Measurements from ENCODE around the gene KIF1A.

KIF1A gene

DNA sequence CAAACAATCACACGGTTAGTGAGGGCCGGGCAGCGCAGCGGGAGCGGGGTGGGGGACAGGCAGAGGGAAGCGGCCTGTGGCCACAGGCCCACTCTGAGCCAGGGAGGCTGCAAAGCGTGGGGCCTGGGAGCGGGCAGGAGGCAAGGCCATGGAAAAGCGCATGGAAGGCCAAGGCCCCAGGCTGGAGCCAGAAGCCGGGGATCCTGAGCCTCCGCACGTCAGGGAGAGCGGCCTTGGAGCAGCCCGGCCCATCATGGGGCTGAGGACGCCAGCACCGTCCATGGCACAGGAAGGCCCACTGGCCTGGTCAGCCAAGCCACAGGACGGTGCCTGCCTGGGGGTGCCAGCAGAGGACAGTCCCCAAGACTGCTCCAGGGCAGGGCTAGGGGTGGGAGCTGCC is 85.3 kb downstream of the KIF1A start:
- H3K4me3 ChIP-seq (ENCODE audit: low read length), result no peak overlapping the region
- H3K9ac ChIP-seq (ENCODE audit: low read length), result no peak overlapping the region
- no peaks in the 10 kb centered on the region for H3K36me3 ChIP-seq (replicated peaks; ENCODE audit: insufficient read depth, low read length)
- no peak overlapping the region for H2AFZ ChIP-seq (ENCODE audit: low read length)
- H3K4me1 ChIP-seq (ENCODE audit: low read length), result no peaks in the 10 kb centered on the region
- no peaks in the 10 kb centered on the region for H4K20me1 ChIP-seq (ENCODE audit: insufficient read depth, low read length)
- no peaks in the 10 kb centered on the region for H3K9me3 ChIP-seq (replicated peaks; ENCODE audit: insufficient read depth, low read length)
- H3K27ac ChIP-seq (ENCODE audit: low read length), result no peak overlapping the region
- H3K79me2 ChIP-seq (ENCODE audit: low read length), result no peaks in the 10 kb centered on the region
- no peak for TF ChIP-seq EZH2 (optimal IDR thresholded peaks at IDR 0.05; ENCODE audit: low read depth, low read length)
- TF ChIP-seq, protein P1, sequence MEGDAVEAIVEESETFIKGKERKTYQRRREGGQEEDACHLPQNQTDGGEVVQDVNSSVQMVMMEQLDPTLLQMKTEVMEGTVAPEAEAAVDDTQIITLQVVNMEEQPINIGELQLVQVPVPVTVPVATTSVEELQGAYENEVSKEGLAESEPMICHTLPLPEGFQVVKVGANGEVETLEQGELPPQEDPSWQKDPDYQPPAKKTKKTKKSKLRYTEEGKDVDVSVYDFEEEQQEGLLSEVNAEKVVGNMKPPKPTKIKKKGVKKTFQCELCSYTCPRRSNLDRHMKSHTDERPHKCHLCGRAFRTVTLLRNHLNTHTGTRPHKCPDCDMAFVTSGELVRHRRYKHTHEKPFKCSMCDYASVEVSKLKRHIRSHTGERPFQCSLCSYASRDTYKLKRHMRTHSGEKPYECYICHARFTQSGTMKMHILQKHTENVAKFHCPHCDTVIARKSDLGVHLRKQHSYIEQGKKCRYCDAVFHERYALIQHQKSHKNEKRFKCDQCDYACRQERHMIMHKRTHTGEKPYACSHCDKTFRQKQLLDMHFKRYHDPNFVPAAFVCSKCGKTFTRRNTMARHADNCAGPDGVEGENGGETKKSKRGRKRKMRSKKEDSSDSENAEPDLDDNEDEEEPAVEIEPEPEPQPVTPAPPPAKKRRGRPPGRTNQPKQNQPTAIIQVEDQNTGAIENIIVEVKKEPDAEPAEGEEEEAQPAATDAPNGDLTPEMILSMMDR (IDR thresholded peaks at IDR 0.05; ENCODE audit: low read length), result no peak
- no peak for TF ChIP-seq EZH2phosphoT487 (IDR thresholded peaks at IDR 0.05; ENCODE audit: low read length)
- H3K9me2 ChIP-seq (replicated peaks; ENCODE audit: insufficient read depth, low read length), result no peaks in the 10 kb centered on the region
- no peaks in the 10 kb centered on the region for H3F3A ChIP-seq (ENCODE audit: insufficient read depth, low read length)
- no peak for DNase-seq
- H3K27me3 ChIP-seq (replicated peaks; ENCODE audit: insufficient read depth, low read length), result peaks cover 83% of the 10 kb centered on the region
- no peak overlapping the region for H3K4me2 ChIP-seq (ENCODE audit: low read depth, low read length)

- no peaks in the 10 kb centered on the region for H3K9me2 ChIP-seq (replicated peaks; ENCODE audit: insufficient read depth, low read length)
- no peak overlapping the region for H3K27ac ChIP-seq (ENCODE audit: low read length)
- no peaks in the 10 kb centered on the region for H3K36me3 ChIP-seq (replicated peaks; ENCODE audit: insufficient read depth, low read length)
- H3K4me3 ChIP-seq (ENCODE audit: low read length), result no peak overlapping the region
- no peaks in the 10 kb centered on the region for H3K9me3 ChIP-seq (replicated peaks; ENCODE audit: insufficient read depth, low read length)
- TF ChIP-seq, protein P1 (IDR thresholded peaks at IDR 0.05; ENCODE audit: low read length), result 0 out of 2 replicates have a peak, but pooled peaks have one; percentile 14
- TF ChIP-seq EZH2phosphoT487 (IDR thresholded peaks at IDR 0.05; ENCODE audit: low read length), result no peak
- no peak overlapping the region for H3K9ac ChIP-seq (ENCODE audit: low read length)
- no peak overlapping the region for H2AFZ ChIP-seq (ENCODE audit: low read length)
- DNase-seq, result no peak
- H3F3A ChIP-seq (ENCODE audit: insufficient read depth, low read length), result no peaks in the 10 kb centered on the region
- no peaks in the 10 kb centered on the region for H4K20me1 ChIP-seq (ENCODE audit: insufficient read depth, low read length)
- no peaks in the 10 kb centered on the region for H3K79me2 ChIP-seq (ENCODE audit: low read length)
- no peak overlapping the region for H3K4me2 ChIP-seq (ENCODE audit: low read depth, low read length)
- H3K27me3 ChIP-seq (replicated peaks; ENCODE audit: insufficient read depth, low read length), result peaks cover 76% of the 10 kb centered on the region
- no peaks in the 10 kb centered on the region for H3K4me1 ChIP-seq (ENCODE audit: low read length)
Observed at GRCh38 chr2:240733803-240734495, 86.1 kb downstream of the KIF1A start.

DNA sequence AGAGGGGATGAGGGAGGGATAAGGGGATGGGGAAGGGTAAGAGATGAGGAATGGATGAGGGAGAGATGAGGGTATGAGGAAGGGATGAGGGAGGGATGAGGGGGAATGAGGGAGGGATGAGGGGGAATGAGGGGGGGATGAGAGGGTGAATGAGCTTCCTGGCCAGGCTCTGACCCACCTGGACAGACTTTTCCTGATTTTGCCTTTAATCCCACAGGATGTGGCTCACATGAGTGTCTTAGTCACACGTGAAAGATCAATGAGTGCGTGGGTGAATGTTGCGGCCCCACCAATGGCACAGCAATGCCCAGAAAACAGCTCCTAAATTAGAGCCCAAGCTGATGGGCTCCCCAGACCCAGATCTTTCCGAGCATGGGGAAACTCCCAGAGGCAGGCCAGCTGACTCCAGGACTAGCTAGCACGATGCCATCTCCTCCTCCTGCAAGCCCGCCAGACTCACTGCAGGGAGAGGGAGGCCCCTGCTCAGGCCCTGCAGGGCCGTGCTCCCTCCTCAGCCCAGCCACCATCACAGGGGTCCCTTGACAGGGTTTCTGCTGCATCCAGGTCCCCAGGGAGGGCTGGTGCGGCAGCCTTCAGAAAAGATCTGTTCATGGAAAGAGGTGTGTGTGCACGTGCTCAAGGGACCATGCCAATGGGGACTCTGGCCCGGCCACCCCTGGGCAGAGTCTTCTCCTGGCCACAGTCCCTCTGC is 87.0 kb downstream of the KIF1A start:
- Histone ChIP-seq H3K27ac (ENCODE audit: low read length) (no peak overlapping the region), H3K4me3 (ENCODE audit: low read length) (no peak overlapping the region), H3K27me3 (replicated peaks; ENCODE audit: insufficient read depth, low read length) (peaks cover 68% of the 10 kb centered on the region), H3K9ac (ENCODE audit: low read length) (no peak overlapping the region), H2AFZ (ENCODE audit: low read length) (no peak overlapping the region), H3K4me2 (ENCODE audit: low read depth, low read length) (no peak overlapping the region), H3K9me2 (replicated peaks; ENCODE audit: insufficient read depth, low read length) (no peaks in the 10 kb centered on the region), H3K9me3 (replicated peaks; ENCODE audit: insufficient read depth, low read length) (no peaks in the 10 kb centered on the region), H4K20me1 (ENCODE audit: insufficient read depth, low read length) (no peaks in the 10 kb centered on the region), H3K79me2 (ENCODE audit: low read length) (no peaks in the 10 kb centered on the region), H3K4me1 (ENCODE audit: low read length) (no peaks in the 10 kb centered on the region), H3K36me3 (replicated peaks; ENCODE audit: insufficient read depth, low read length) (no peaks in the 10 kb centered on the region), H3F3A (ENCODE audit: insufficient read depth, low read length) (no peaks in the 10 kb centered on the region)
- no peak for DNase-seq
- TF ChIP-seq EZH2 (optimal IDR thresholded peaks at IDR 0.05; ENCODE audit: low read depth, low read length) (no peak), EZH2phosphoT487 (IDR thresholded peaks at IDR 0.05; ENCODE audit: low read length) (no peak)
- TF ChIP-seq, protein P1 (IDR thresholded peaks at IDR 0.05; ENCODE audit: low read length), result no peak

Data from MM.1S (cell line).